ENCODE data around the gene MRTFA.

Gene MRTFA

GRCh38 chr22:40376149-40376548 is 260.4 kb downstream of the MRTFA start:
- DNase-seq (ENCODE audit: extremely low read depth, low read depth): no peak
- no peak overlapping the region for H3K4me3 ChIP-seq (replicated peaks; ENCODE audit: low read depth, low read length)
- TF ChIP-seq, protein P1, sequence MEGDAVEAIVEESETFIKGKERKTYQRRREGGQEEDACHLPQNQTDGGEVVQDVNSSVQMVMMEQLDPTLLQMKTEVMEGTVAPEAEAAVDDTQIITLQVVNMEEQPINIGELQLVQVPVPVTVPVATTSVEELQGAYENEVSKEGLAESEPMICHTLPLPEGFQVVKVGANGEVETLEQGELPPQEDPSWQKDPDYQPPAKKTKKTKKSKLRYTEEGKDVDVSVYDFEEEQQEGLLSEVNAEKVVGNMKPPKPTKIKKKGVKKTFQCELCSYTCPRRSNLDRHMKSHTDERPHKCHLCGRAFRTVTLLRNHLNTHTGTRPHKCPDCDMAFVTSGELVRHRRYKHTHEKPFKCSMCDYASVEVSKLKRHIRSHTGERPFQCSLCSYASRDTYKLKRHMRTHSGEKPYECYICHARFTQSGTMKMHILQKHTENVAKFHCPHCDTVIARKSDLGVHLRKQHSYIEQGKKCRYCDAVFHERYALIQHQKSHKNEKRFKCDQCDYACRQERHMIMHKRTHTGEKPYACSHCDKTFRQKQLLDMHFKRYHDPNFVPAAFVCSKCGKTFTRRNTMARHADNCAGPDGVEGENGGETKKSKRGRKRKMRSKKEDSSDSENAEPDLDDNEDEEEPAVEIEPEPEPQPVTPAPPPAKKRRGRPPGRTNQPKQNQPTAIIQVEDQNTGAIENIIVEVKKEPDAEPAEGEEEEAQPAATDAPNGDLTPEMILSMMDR (IDR thresholded peaks at IDR 0.05; ENCODE audit: low read depth, low read length, missing control alignments): no peak

DNA sequence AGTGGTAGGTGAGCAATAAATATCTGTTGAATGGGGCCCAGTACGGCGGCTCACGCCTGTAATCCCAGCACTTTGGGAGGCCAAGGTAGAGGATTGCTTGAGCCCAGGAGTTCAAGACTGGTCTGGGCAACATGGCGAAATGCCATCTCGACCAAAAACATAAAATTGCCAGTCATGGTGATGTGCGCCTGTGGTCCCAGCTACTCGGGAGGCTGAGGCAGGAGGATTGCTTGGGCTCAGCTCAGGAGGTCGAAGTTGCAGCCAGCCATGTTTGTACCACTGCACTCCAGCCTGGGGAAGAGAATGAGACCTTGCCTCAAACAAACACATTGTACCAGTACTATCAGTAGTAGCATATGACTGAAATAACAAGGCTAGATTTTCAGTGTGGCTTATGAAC is 262.0 kb downstream of the MRTFA start:
- DNase-seq (ENCODE audit: extremely low read depth, low read depth): no peak
- TF ChIP-seq, protein P1 (IDR thresholded peaks at IDR 0.05; ENCODE audit: low read depth, low read length, missing control alignments): no peak

GRCh38 chr22:40368836-40369235 is 267.7 kb downstream of the MRTFA start:
- no peak overlapping the region for H3K4me3 ChIP-seq (replicated peaks; ENCODE audit: low read depth, low read length)
- TF ChIP-seq, protein P1 (IDR thresholded peaks at IDR 0.05; ENCODE audit: low read depth, low read length, missing control alignments): no peak
- no peak for DNase-seq (ENCODE audit: extremely low read depth, low read depth)

More for the DNA sequence above, 262.0 kb downstream of the MRTFA start:
- H3K4me3 ChIP-seq (replicated peaks; ENCODE audit: low read depth, low read length): no peak overlapping the region

- TF ChIP-seq, protein P1 (IDR thresholded peaks at IDR 0.05; ENCODE audit: low read depth, low read length, missing control alignments): no peak
- no peak overlapping the region for H3K4me3 ChIP-seq (replicated peaks; ENCODE audit: low read depth, low read length)
- no peak for DNase-seq (ENCODE audit: extremely low read depth, low read depth)
Observed at GRCh38 chr22:40368016-40368415, 268.5 kb downstream of the MRTFA start.

GRCh38 chr22:40367342-40367741 is 269.2 kb downstream of the MRTFA start:
- TF ChIP-seq, protein P1 (IDR thresholded peaks at IDR 0.05; ENCODE audit: low read depth, low read length, missing control alignments): no peak
- no peak overlapping the region for H3K4me3 ChIP-seq (replicated peaks; ENCODE audit: low read depth, low read length)
- no peak for DNase-seq (ENCODE audit: extremely low read depth, low read depth)

DNA sequence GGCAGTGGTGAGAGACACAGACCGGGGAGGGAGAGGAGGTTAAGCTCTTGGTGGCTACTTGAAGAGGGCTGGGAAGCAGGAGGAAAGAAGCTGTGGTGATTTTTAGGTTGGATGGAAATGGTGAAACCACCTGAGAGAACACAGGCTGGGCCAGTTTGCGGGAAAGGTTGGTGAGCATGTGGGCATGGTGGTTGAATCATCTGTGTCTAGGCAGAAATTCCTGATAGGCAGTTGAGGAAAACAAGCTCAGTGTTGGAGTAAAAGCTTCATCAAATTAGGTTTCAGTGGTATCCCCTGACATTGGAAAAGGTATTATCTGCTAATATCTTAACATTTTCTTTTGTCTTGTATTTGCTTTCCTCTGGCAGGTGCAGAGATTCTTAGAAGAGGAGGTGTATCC is 270.5 kb downstream of the MRTFA start:
- H3K4me3 ChIP-seq (replicated peaks; ENCODE audit: low read depth, low read length): no peak overlapping the region
- TF ChIP-seq, protein P1 (IDR thresholded peaks at IDR 0.05; ENCODE audit: low read depth, low read length, missing control alignments): no peak

DNA sequence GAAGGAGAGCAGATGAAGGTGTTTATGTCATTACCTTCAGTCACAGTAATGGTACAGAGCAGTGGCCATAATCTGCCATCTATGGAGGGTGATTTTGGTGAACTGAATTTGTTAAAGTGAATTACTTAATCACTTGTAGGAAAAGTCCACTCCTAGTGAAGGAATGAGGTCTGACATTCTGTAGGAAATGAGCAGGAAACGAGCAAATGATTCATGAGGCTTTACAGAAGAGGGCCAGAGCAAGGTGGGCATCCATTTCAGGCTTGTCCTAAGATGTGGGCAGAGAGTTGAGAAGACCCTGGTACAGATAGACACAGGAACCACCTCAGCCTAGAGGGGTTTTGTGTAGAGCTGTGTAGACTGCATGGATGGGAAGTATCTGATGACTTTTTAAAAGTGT is 272.1 kb downstream of the MRTFA start:
- TF ChIP-seq, protein P1 (IDR thresholded peaks at IDR 0.05; ENCODE audit: low read depth, low read length, missing control alignments): no peak
- H3K4me3 ChIP-seq (replicated peaks; ENCODE audit: low read depth, low read length): no peak overlapping the region
- DNase-seq (ENCODE audit: extremely low read depth, low read depth): no peak

More for the DNA sequence above, 270.5 kb downstream of the MRTFA start:
- DNase-seq (ENCODE audit: extremely low read depth, low read depth): no peak

All from HFF-Myc (cell line).